Smooth muscle cell (in vitro differentiated cells): ENCODE measurements around the gene SLC35B1. TPM values are rescaled to one million over a fixed set of nuclear protein-coding genes. Genes with fewer than 3 reads are reported as not detected.

Source experiments
- DNase-seq: peaks from one replicate; lab custom pipeline; 2025; ENCODE audit not compliant: unreplicated experiment; lab: John Stamatoyannopoulos, UW
- H2AFZ ChIP-seq: fragments of 200-600 bp; sonication (generic); 2 replicates; pipeline ENCODE4 v1.6.0; 2016; ENCODE audit warnings: antibody characterized with exemption, low read depth, mild to moderate bottlenecking
- H3F3A ChIP-seq: fragments of 200-600 bp; sonication (generic); 2 replicates; pipeline ENCODE4 v1.6.0; 2017; ENCODE audit warnings: antibody characterized with exemption, low read depth
- H3K27ac ChIP-seq: fragments of 200-600 bp; sonication (generic); 2 replicates; pipeline ENCODE4 v1.5.1; 2016; ENCODE audit warnings: low read depth, mild to moderate bottlenecking
- H3K27me3 ChIP-seq: fragments of 200-600 bp; sonication (generic); 2 replicates; pipeline ENCODE4 v1.6.1; 2016; ENCODE audit warnings: low read depth, mild to moderate bottlenecking
- H3K36me3 ChIP-seq: fragments of 200-600 bp; sonication (generic); 2 replicates; pipeline ENCODE4 v1.5.1; 2016; ENCODE audit warnings: low read depth
- H3K4me1 ChIP-seq: fragments of 200-600 bp; sonication (generic); 2 replicates; pipeline ENCODE4 v1.5.1; 2016; ENCODE audit warnings: low read depth
- H3K4me2 ChIP-seq: fragments of 200-600 bp; sonication (generic); 2 replicates; pipeline ENCODE4 v1.6.0; 2016; ENCODE audit warnings: mild to moderate bottlenecking
- H3K4me3 ChIP-seq: fragments of 200-600 bp; sonication (generic); 2 replicates; pipeline ENCODE4 v1.5.1; 2016; ENCODE audit warnings: mild to moderate bottlenecking
- H3K79me2 ChIP-seq: fragments of 200-600 bp; sonication (generic); 2 replicates; pipeline ENCODE4 v1.6.0; 2016; ENCODE audit warnings: low read depth, mild to moderate bottlenecking
- H3K9ac ChIP-seq: fragments of 200-600 bp; sonication (generic); 2 replicates; pipeline ENCODE4 v1.6.0; 2016; ENCODE audit warnings: low read depth
- H3K9me3 ChIP-seq: fragments of 200-600 bp; sonication (generic); replicated peaks from 2 replicates; pipeline ENCODE4 v1.5.1; 2016; ENCODE audit warnings: low read depth
- H4K20me1 ChIP-seq: fragments of 200-600 bp; sonication (generic); 2 replicates; pipeline ENCODE4 v1.6.0; 2016; ENCODE audit warnings: low read depth
- WGBS: methylation state at CpG from one replicate; pipeline ENCODE4 v1.1.7; 2016; ENCODE audit warnings: low lambda C conversion rate; 5-methylcytosine and 5-hydroxymethylcytosine counted together
- polyA plus RNA-seq: library from polyadenylated mRNA; unstranded; fragments of >200 nt; fragmentation: Nextera tagmentation; extraction: Ambion mirVana; gene quantifications from 2 replicates; pipeline ENCODE4 v1.2.1, GENCODE V29; 2016
- total RNA-seq: library from RNA; depleted of rRNA; stranded (reverse); fragments of >200 nt; gene quantifications from 2 replicates; pipeline ENCODE4 v1.2.3, GENCODE V29; 2014
- TF ChIP-seq, protein P1 (sequence below): fragments of 200-600 bp; sonication (generic); IDR thresholded peaks from 2 replicates; pipeline ENCODE4 v1.5.1; 2017; ENCODE audit warnings: borderline replicate concordance, mild to moderate bottlenecking, antibody characterized with exemption; ENCODE audit not compliant: insufficient read depth, poor library complexity, severe bottlenecking

The SLC35B1 gene
- total and polyA plus RNA-seq, 2 experiments from 2014 or later, result 98.9 to 126 TPM

DNA sequence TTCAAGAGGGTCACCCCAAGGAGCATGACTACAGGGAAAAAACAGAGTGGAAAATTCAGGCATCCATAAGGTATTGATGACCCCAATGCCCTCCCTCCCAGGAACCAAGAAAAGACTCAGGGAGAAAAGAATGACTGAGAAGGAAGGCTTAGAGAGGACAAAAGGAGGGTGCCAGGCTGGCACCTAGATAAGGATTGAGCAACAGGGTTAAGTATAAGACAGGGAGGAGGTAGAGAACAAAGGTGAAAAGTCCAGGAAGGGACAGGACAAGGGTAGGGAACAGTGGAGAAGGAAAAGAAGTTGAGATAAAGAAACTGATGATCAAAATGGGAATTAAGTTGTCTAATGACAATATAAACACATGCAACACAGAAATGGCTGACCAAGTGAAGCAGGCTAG, 2.5 kb downstream of the SLC35B1 start:
- Histone ChIP-seq H3K4me1 (peaks cover 6% of the 10 kb centered on the region), H3K27me3 (no peaks in the 10 kb centered on the region), H3K4me3 (no peak overlapping the region), H3K79me2 (peaks cover 13% of the 10 kb centered on the region), H3F3A (peaks cover 3% of the 10 kb centered on the region), H3K9ac (no peak overlapping the region), H3K36me3 (no peaks in the 10 kb centered on the region), H3K4me2 (no peak overlapping the region), H2AFZ (no peak overlapping the region), H3K27ac (no peak overlapping the region), H4K20me1 (no peaks in the 10 kb centered on the region), H3K9me3 (no peaks in the 10 kb centered on the region)
- TF ChIP-seq, protein P1, sequence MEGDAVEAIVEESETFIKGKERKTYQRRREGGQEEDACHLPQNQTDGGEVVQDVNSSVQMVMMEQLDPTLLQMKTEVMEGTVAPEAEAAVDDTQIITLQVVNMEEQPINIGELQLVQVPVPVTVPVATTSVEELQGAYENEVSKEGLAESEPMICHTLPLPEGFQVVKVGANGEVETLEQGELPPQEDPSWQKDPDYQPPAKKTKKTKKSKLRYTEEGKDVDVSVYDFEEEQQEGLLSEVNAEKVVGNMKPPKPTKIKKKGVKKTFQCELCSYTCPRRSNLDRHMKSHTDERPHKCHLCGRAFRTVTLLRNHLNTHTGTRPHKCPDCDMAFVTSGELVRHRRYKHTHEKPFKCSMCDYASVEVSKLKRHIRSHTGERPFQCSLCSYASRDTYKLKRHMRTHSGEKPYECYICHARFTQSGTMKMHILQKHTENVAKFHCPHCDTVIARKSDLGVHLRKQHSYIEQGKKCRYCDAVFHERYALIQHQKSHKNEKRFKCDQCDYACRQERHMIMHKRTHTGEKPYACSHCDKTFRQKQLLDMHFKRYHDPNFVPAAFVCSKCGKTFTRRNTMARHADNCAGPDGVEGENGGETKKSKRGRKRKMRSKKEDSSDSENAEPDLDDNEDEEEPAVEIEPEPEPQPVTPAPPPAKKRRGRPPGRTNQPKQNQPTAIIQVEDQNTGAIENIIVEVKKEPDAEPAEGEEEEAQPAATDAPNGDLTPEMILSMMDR, result no peak
- DNase-seq, result no peak

- H3K4me1 ChIP-seq, result peaks cover 6% of the 10 kb centered on the region
- WGBS, result 79% methylated on average over 6 of the region's 6 CpGs
- no peaks in the 10 kb centered on the region for H3F3A ChIP-seq
- H3K4me3 ChIP-seq, result no peak overlapping the region
- no peak for DNase-seq
- no peak overlapping the region for H2AFZ ChIP-seq
- H3K36me3 ChIP-seq, result no peaks in the 10 kb centered on the region
- no peaks in the 10 kb centered on the region for H3K9me3 ChIP-seq
- peaks cover 13% of the 10 kb centered on the region for H3K79me2 ChIP-seq
- no peak overlapping the region for H3K4me2 ChIP-seq
- no peaks in the 10 kb centered on the region for H3K27me3 ChIP-seq
- H4K20me1 ChIP-seq, result no peaks in the 10 kb centered on the region
- TF ChIP-seq, protein P1, result peak; percentile 36
- H3K9ac ChIP-seq, result no peak overlapping the region
- H3K27ac ChIP-seq, result no peak overlapping the region
Observed at GRCh38 chr17:49703557-49704277, 4.0 kb downstream of the SLC35B1 start.

DNA sequence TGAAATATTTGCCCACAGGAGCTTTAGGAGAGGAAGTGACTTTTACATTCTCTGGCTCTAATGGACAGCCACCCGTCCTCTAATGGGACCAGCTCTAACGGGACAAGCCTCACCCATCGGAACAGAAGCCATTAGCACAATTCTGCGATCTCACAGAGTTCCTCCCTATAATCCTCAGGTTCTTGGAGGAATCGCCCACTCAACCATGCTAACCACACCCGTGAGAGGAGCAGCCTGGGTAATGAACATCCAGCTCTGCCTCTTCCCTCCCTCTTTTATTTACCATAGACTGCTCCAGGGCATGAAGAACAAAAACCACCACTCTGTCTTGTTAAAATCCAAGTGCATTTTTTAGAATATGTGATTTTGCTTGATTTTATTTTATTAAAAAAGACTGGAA, 6.8 kb downstream of the SLC35B1 start:
- DNase-seq, result no peak
- Histone ChIP-seq H3K27me3 (no peaks in the 10 kb centered on the region), H3K4me2 (no peak overlapping the region), H3F3A (no peaks in the 10 kb centered on the region), H2AFZ (no peak overlapping the region), H3K9me3 (no peaks in the 10 kb centered on the region), H3K27ac (no peak overlapping the region), H4K20me1 (no peaks in the 10 kb centered on the region), H3K4me3 (no peak overlapping the region), H3K4me1 (no peaks in the 10 kb centered on the region), H3K79me2 (no peaks in the 10 kb centered on the region), H3K36me3 (no peaks in the 10 kb centered on the region), H3K9ac (no peak overlapping the region)
- WGBS, result 84% methylated on average over 6 of the region's 6 CpGs
- TF ChIP-seq, protein P1, result no peak
